ENCODE measurements around the gene ACTR1B. TPM values are rescaled to one million over a fixed set of nuclear protein-coding genes. Genes with fewer than 3 reads are reported as not detected.

Gene ACTR1B
- total RNA-seq, 1 donor from 2014 or later, result 30.3 TPM

GRCh38 chr2:97703741-97704140 lies 39.9 kb upstream of the ACTR1B start:
- Histone ChIP-seq H3K9ac (ENCODE audit: low read depth in 1 of 3, low read length in 3 of 3) (no peak overlapping the region), H3K9me3 (ENCODE audit: control insufficient read depth in 3 of 3, low read length in 3 of 3) (no peaks in the 10 kb centered on the region), H3K36me3 (ENCODE audit: control insufficient read depth in 3 of 3, insufficient read depth in 3 of 3, low read length in 3 of 3) (no peaks in the 10 kb centered on the region), H3K27ac (ENCODE audit: low read depth, low read length) (no peak overlapping the region), H3K4me3 (ENCODE audit: low read length in 3 of 3) (no peak overlapping the region), H3K27me3 (ENCODE audit: control insufficient read depth in 3 of 3, insufficient read depth in 3 of 3, low read length in 3 of 3) (peaks cover 0 to 6% (median 3%) of the 10 kb centered on the region in 3 donors), H3K4me1 (ENCODE audit: control insufficient read depth in 3 of 3, insufficient read depth in 3 of 3, low read length in 3 of 3) (no peaks in the 10 kb centered on the region)

DNA sequence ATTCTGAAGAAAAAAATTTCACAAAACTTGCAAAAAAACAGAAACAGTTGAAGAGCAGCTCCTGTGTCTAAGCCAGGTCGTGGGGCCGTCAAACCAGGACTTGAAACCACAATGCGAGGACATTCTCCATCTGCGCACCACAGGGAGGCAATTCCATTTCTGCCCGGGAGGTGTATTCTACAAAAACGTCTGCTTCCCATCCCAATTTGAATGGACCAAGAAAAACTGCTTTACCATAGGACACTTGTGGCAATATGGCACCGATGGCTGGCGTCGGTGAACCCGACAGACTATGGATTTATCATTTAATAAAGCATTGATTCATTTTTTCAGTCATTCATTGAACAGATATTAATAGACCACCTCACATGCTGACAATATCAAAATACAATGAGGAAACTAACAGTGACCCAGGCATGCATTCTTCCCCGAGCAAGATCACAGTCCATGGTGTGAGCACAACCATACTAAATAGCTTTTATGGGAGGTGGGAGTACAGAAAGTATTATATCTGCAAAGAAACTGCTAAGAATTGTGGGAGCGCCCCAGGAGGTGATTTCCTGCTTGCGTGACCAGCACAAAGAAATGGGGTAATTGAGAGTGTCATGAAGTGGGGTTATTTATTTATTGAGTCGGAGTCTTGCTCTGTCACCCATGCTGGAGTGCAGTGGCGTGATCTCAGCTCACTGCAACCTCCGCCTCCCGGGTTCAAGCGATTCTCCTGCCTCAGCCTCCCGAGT lies 39.1 kb upstream of the ACTR1B start:
- Histone ChIP-seq H3K27me3 (ENCODE audit: control insufficient read depth in 3 of 3, insufficient read depth in 3 of 3, low read length in 3 of 3) (peaks cover 0 to 6% (median 3%) of the 10 kb centered on the region in 3 donors), H3K9ac (ENCODE audit: low read depth in 1 of 3, low read length in 3 of 3) (no peak overlapping the region), H3K4me3 (ENCODE audit: low read length in 3 of 3) (no peak overlapping the region), H3K36me3 (ENCODE audit: control insufficient read depth in 3 of 3, insufficient read depth in 3 of 3, low read length in 3 of 3) (no peaks in the 10 kb centered on the region), H3K4me1 (ENCODE audit: control insufficient read depth in 3 of 3, insufficient read depth in 3 of 3, low read length in 3 of 3) (no peaks in the 10 kb centered on the region), H3K27ac (ENCODE audit: low read depth, low read length) (no peak overlapping the region), H3K9me3 (ENCODE audit: control insufficient read depth in 3 of 3, low read length in 3 of 3) (no peaks in the 10 kb centered on the region)

DNA sequence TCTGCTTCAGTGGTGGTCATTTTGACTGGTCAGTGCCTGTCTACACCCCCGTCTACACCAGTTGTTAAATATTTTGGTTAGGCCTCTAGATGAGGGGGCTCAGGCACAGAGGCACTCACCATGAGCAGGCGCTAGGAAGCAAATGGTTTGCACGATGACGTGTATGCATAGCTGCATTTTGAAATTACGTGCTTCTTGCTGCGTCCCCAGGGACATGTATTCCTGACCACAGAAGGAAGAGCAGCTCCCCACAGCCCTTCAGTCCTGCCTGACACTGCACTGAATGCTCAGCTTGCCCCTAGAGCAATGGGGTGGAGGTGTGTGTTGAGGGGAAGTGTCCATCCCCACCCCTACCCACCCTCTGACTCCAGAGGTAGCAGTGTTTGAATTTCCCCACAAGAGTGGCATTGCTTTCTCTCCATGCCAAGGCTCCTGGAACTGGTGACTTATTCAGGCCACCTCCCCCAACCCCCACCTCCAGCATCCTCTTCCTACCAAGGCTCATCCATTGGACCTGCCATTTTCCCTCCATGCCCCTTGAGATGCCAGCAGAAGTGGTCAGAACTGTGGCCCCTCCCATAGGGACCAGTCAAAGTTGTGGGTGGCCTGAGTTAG lies 38.1 kb upstream of the ACTR1B start:
- Histone ChIP-seq H3K4me3 (ENCODE audit: low read length in 3 of 3) (no peak overlapping the region), H3K36me3 (ENCODE audit: control insufficient read depth in 3 of 3, insufficient read depth in 3 of 3, low read length in 3 of 3) (no peaks in the 10 kb centered on the region), H3K27me3 (ENCODE audit: control insufficient read depth in 3 of 3, insufficient read depth in 3 of 3, low read length in 3 of 3) (no peaks in the 10 kb centered on the region), H3K9ac (ENCODE audit: low read depth in 1 of 3, low read length in 3 of 3) (no peak overlapping the region), H3K27ac (ENCODE audit: low read depth, low read length) (no peak overlapping the region), H3K4me1 (ENCODE audit: control insufficient read depth in 3 of 3, insufficient read depth in 3 of 3, low read length in 3 of 3) (peaks cover 0 to 2% (median 0%) of the 10 kb centered on the region in 3 donors), H3K9me3 (ENCODE audit: control insufficient read depth in 3 of 3, low read length in 3 of 3) (no peaks in the 10 kb centered on the region)

DNA sequence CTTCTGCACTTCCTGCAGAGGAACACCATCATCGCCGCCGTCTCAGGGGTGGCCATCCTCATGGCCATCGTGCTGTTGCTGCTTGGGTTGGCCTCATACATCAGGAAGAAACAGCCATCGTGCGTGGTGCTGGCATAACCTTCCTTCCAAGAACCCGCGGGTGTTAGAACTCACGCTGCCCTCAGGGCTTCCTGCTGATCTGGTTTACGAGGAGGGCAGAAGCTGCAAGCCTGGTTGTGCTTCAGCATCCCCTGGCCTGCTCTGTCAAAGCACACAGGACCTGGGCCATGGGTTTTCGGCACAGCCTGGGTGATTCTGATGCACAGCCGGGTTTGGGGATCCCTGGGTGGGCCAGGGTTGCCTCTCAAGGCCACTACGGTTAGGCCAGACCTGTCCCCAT lies 37.3 kb upstream of the ACTR1B start:
- Histone ChIP-seq H3K4me1 (ENCODE audit: control insufficient read depth in 3 of 3, insufficient read depth in 3 of 3, low read length in 3 of 3) (peaks cover 0 to 2% (median 0%) of the 10 kb centered on the region in 3 donors), H3K9ac (ENCODE audit: low read depth in 1 of 3, low read length in 3 of 3) (no peak overlapping the region), H3K27me3 (ENCODE audit: control insufficient read depth in 3 of 3, insufficient read depth in 3 of 3, low read length in 3 of 3) (no peaks in the 10 kb centered on the region), H3K36me3 (ENCODE audit: control insufficient read depth in 3 of 3, insufficient read depth in 3 of 3, low read length in 3 of 3) (no peaks in the 10 kb centered on the region), H3K9me3 (ENCODE audit: control insufficient read depth in 3 of 3, low read length in 3 of 3) (no peaks in the 10 kb centered on the region), H3K4me3 (ENCODE audit: low read length in 3 of 3) (no peak overlapping the region), H3K27ac (ENCODE audit: low read depth, low read length) (no peak overlapping the region)

GRCh38 chr2:97699765-97700444 lies 36.1 kb upstream of the ACTR1B start:
- no peaks in the 10 kb centered on the region for H3K9me3 ChIP-seq (ENCODE audit: control insufficient read depth in 3 of 3, low read length in 3 of 3)
- no peak overlapping the region for H3K9ac ChIP-seq (ENCODE audit: low read depth in 1 of 3, low read length in 3 of 3)
- peaks cover 0 to 2% (median 0%) of the 10 kb centered on the region in 3 donors for H3K4me1 ChIP-seq (ENCODE audit: control insufficient read depth in 3 of 3, insufficient read depth in 3 of 3, low read length in 3 of 3)
- no peaks in the 10 kb centered on the region for H3K27me3 ChIP-seq (ENCODE audit: control insufficient read depth in 3 of 3, insufficient read depth in 3 of 3, low read length in 3 of 3)
- no peak overlapping the region for H3K4me3 ChIP-seq (ENCODE audit: low read length in 3 of 3)
- no peaks in the 10 kb centered on the region for H3K36me3 ChIP-seq (ENCODE audit: control insufficient read depth in 3 of 3, insufficient read depth in 3 of 3, low read length in 3 of 3)
- H3K27ac ChIP-seq (ENCODE audit: low read depth, low read length), result no peak overlapping the region

GRCh38 chr2:97698530-97698929 lies 34.7 kb upstream of the ACTR1B start:
- H3K27ac ChIP-seq (ENCODE audit: low read depth, low read length), result no peak overlapping the region
- H3K9ac ChIP-seq (ENCODE audit: low read depth in 1 of 3, low read length in 3 of 3), result no peak overlapping the region
- no peaks in the 10 kb centered on the region for H3K9me3 ChIP-seq (ENCODE audit: control insufficient read depth in 3 of 3, low read length in 3 of 3)
- no peak overlapping the region for H3K4me3 ChIP-seq (ENCODE audit: low read length in 3 of 3)
- H3K27me3 ChIP-seq (ENCODE audit: control insufficient read depth in 3 of 3, insufficient read depth in 3 of 3, low read length in 3 of 3), result no peaks in the 10 kb centered on the region
- peaks cover 0 to 2% (median 0%) of the 10 kb centered on the region in 3 donors for H3K4me1 ChIP-seq (ENCODE audit: control insufficient read depth in 3 of 3, insufficient read depth in 3 of 3, low read length in 3 of 3)
- H3K36me3 ChIP-seq (ENCODE audit: control insufficient read depth in 3 of 3, insufficient read depth in 3 of 3, low read length in 3 of 3), result no peaks in the 10 kb centered on the region

DNA sequence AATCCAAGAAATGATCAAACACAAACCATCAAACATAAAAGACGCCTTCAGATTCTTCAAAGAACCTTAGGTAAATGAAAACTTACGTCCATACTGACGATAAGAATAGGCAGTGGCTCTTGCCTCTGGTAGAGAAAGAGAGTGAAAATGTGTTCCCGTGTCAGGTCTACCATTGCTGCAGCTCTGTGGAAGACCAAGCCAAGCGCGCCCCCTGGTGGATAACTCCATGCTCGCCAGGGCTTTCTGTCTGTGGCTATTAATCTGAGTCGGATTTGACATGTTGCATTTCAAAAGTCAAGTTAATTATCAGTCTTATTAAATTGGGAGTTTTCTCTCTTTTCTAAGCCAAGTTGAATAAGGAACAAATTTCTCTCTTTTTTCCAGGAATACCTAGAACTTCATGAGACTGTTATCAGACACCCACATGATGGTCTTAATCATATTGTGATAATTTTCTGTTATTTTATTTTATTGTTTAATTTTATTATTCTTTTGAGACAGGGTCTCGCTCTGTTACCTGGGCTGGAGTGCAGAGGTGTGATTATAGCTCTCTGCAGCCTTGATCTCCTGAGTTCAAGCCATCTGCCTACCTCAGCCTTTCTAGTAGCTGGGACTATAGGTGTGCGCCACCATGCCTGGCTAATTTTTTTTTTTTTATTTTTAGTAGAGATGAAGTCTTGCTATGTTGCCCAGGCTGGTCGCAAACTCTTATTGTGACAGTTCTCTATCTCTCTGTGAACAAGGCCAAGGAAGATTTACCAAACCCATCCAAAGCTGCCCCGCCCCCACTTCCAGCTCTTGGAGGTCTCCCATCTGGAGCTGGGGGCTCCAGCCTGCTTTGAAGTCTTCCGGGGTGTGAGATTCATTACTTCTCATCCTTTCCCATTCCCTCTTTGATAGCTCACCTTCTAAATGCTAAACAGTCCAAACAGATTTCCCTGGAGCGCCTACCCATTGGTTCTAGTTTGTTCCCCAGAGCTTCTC lies 33.7 kb upstream of the ACTR1B start:
- Histone ChIP-seq H3K9ac (ENCODE audit: low read depth in 1 of 3, low read length in 3 of 3) (peak overlapping the region; percentile 36 to 46 (median 36)), H3K4me3 (ENCODE audit: low read length in 3 of 3) (peak overlapping the region in 1 of 3 donors; percentile 39), H3K27ac (ENCODE audit: low read depth, low read length) (no peak overlapping the region), H3K4me1 (ENCODE audit: control insufficient read depth in 3 of 3, insufficient read depth in 3 of 3, low read length in 3 of 3) (peaks cover 0 to 2% (median 0%) of the 10 kb centered on the region in 3 donors), H3K36me3 (ENCODE audit: control insufficient read depth in 3 of 3, insufficient read depth in 3 of 3, low read length in 3 of 3) (no peaks in the 10 kb centered on the region), H3K9me3 (ENCODE audit: control insufficient read depth in 3 of 3, low read length in 3 of 3) (no peaks in the 10 kb centered on the region), H3K27me3 (ENCODE audit: control insufficient read depth in 3 of 3, insufficient read depth in 3 of 3, low read length in 3 of 3) (no peaks in the 10 kb centered on the region)

GRCh38 chr2:97695744-97696143 lies 31.9 kb upstream of the ACTR1B start:
- no peaks in the 10 kb centered on the region for H3K36me3 ChIP-seq (ENCODE audit: control insufficient read depth in 3 of 3, insufficient read depth in 3 of 3, low read length in 3 of 3)

DNA sequence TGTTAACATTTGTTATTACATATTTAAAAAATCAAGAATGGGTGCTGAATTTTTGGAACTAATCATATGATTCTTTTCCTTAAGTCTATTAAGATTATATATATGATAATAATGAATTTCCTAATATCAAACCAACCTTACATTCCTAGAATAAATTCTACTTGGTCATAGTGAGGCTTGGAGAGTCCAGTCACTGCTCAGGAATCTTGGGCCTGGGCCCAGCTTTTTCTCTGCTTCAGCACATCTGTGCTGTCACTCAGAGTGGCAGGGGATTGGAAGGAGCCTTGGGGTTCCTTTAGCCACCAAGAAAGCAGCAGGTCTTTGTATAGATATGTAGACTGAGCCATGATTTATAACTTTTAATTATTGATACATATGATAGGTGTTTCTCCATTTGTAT lies 29.6 kb upstream of the ACTR1B start:
- Histone ChIP-seq H3K4me3 (ENCODE audit: low read length in 3 of 3) (no peak overlapping the region), H3K27me3 (ENCODE audit: control insufficient read depth in 3 of 3, insufficient read depth in 3 of 3, low read length in 3 of 3) (no peaks in the 10 kb centered on the region), H3K4me1 (ENCODE audit: control insufficient read depth in 3 of 3, insufficient read depth in 3 of 3, low read length in 3 of 3) (peaks cover 0 to 2% (median 0%) of the 10 kb centered on the region in 3 donors), H3K9me3 (ENCODE audit: control insufficient read depth in 3 of 3, low read length in 3 of 3) (no peaks in the 10 kb centered on the region), H3K27ac (ENCODE audit: low read depth, low read length) (no peak overlapping the region), H3K36me3 (ENCODE audit: control insufficient read depth in 3 of 3, insufficient read depth in 3 of 3, low read length in 3 of 3) (no peaks in the 10 kb centered on the region), H3K9ac (ENCODE audit: low read depth in 1 of 3, low read length in 3 of 3) (no peak overlapping the region)

More at GRCh38 chr2:97695744-97696143, 31.9 kb upstream of the ACTR1B start:
- H3K4me1 ChIP-seq (ENCODE audit: control insufficient read depth in 3 of 3, insufficient read depth in 3 of 3, low read length in 3 of 3), result peaks cover 0 to 2% (median 0%) of the 10 kb centered on the region in 3 donors
- no peaks in the 10 kb centered on the region for H3K9me3 ChIP-seq (ENCODE audit: control insufficient read depth in 3 of 3, low read length in 3 of 3)
- H3K27me3 ChIP-seq (ENCODE audit: control insufficient read depth in 3 of 3, insufficient read depth in 3 of 3, low read length in 3 of 3), result no peaks in the 10 kb centered on the region
- H3K9ac ChIP-seq (ENCODE audit: low read depth in 1 of 3, low read length in 3 of 3), result no peak overlapping the region
- no peak overlapping the region for H3K4me3 ChIP-seq (ENCODE audit: low read length in 3 of 3)
- H3K27ac ChIP-seq (ENCODE audit: low read depth, low read length), result no peak overlapping the region
